Choroid plexus epithelial cell (primary cell): Measurements from ENCODE around the gene ARVCF.

Experiments
- DNase-seq: peaks from one replicate; pipeline ENCODE4 v3.0.0-alpha.2; 2010; ENCODE audit warnings: low read depth
- H3K4me3 ChIP-seq: 2 replicates; pipeline ENCODE4 v1.5.1; 2011; ENCODE audit warnings: low read depth, mild to moderate bottlenecking, control low read depth, low read length, moderate library complexity
- CTCF ChIP-seq: conservative IDR thresholded peaks from 2 replicates; pipeline ENCODE4 v1.5.1; 2011; ENCODE audit warnings: low read depth, mild to moderate bottlenecking, control low read depth, inconsistent platforms, low read length, moderate library complexity

Gene ARVCF

GRCh38 chr22:20035375-20036083 lies 18.9 kb upstream of the ARVCF start:
- H3K4me3 ChIP-seq, result no peak overlapping the region
- DNase-seq, result no peak
- TF ChIP-seq CTCF, result no peak

- TF ChIP-seq CTCF, result no peak
- H3K4me3 ChIP-seq, result no peak overlapping the region
- DNase-seq, result no peak
Observed at GRCh38 chr22:20034143-20034542, 17.5 kb upstream of the ARVCF start.

DNA sequence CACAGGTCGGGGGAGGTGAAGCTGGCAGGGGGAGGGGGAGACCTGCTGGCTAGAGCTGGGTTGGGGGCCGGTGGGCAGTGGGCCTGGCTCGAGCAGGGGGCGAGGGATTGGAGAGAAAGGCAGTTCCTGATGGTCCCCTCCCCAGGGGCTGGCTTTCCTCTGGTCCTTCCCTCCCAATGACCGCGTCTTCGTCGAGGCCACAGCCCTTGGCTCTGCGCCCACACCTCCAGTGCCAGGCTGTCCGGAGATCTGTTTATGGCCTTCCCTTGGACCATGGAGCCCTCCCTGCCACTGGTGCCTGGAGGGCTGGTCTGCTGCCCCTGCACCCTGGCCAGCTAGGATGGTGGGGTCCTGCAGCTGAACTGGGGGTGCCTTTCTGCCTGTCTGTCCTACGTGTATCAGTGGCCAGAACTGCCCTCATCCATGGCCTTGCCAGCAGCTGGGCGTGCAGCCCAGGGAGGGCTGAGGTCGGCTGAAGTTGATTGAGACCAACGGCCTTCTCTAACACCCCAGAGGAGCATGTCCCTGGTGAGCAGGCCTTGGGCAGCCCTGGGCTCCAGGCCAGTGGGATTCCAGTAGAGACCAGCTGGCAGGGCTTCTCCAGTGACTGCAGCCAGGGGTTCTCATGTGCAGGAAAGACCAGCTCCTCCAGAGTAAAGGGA lies 16.6 kb upstream of the ARVCF start:
- no peak for TF ChIP-seq CTCF
- DNase-seq, result no peak
- H3K4me3 ChIP-seq, result no peak overlapping the region

- TF ChIP-seq CTCF, result no peak
- DNase-seq, result no peak
- H3K4me3 ChIP-seq, result no peak overlapping the region
Observed at GRCh38 chr22:20032407-20032991, 15.9 kb upstream of the ARVCF start.

DNA sequence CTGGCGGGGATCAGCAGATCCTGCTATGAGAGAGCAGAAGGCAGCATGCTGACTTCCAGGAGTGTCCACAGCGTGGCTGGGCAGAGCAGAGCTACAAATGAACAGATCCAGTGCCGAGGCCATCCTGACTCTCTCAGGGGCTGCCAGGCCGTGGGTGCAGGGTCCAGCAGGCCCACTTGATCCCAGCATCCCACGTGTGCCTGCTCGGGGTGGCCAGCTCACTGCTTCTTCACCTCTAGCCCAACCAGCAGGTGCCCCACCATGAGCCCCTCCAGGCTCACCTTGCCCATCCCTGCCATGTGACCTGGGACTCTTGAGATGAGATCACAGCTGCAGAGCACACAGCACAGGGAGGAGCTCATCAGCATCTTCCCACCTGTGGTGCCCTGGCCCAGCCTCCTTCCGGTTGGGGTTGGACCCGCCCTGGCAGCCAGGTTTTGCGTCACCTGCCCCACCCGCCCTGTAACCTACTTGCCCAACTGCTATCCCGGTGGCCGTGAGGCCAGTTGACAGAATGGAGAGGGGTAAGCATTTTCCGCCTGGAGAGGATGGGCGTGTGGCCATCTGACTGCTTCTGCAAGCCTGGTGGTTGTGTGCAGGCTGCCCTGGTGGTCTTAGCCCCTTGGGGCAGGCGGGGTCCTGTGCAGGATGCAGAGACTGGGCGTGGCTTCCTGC lies 15.2 kb upstream of the ARVCF start:
- H3K4me3 ChIP-seq, result no peak overlapping the region
- DNase-seq, result no peak
- no peak for TF ChIP-seq CTCF

DNA sequence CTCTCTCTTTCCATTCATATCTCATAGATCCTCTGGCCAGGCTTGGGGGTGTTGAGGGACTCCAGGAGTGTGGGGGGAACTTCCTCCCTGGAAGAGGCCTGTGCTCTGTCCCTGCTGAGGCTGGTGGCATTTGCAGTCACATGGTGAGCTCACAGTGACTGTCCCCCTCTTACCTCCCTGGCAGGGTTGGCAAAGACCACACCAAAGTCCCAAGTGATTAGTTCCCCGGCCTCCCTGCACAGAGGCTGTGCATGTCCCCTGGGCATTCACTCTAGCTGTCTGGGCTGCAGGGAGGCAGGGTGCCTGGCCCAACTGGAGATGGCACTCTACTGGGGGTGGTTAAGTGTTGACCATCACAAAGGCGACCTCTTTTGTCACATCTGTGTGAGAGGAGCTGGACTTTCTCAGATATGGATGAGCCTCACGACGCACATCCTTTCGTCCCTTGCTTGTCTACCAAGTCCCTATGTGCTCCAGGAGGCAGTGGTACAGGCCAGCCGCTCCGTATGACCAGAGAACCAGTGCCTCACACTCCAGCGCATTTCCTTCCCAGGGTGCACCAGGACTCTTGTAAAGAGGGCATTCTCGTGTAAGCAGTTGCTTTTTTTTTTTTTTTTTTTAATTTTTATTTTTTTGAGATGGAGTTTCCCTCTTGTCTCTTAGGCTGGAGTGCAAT lies 13.1 kb upstream of the ARVCF start:
- no peak for TF ChIP-seq CTCF
- no peak overlapping the region for H3K4me3 ChIP-seq
- no peak for DNase-seq
